B cell (primary cell): ENCODE results near the gene TTC21B. TPM values are rescaled to one million over a fixed set of nuclear protein-coding genes. Genes with fewer than 3 reads are reported as not detected.
"Not testable (repeated sequence)": the region's sequence is repeated elsewhere in the genome, so short reads cannot be mapped to it uniquely, and the experiment has no call there.

Experiments used
- ATAC-seq: fragments of 200-7000 bp; cut with Tn5 transposase; one replicate; pipeline ENCODE4 v1.10.0; 2021; ENCODE audit warnings: low read depth, mild to moderate bottlenecking, moderate number of reproducible peaks, moderate library complexity
- CTCF ChIA-PET: fragments of 350-600 bp; sonication (Branson Sonifier 250); formaldehyde crosslinking; loops from one replicate; lab custom pipeline; 2021; ENCODE audit warnings: antibody characterized with exemption, inconsistent platforms; lab: Charles Lee
- POLR2A ChIA-PET: fragments of 350-600 bp; sonication (Branson Sonifier 250); formaldehyde crosslinking; loops from one replicate; lab custom pipeline; 2021; ENCODE audit warnings: antibody characterized with exemption; lab: Charles Lee
- DNase-seq: peaks from one replicate; pipeline ENCODE4 v3.0.0; 2013
- H2AFZ ChIP-seq: 2 replicates; pipeline ENCODE4 v1.6.1; 2012; ENCODE audit warnings: mild to moderate bottlenecking, low read depth, low read length; ENCODE audit not compliant: insufficient read depth, poor library complexity, severe bottlenecking
- H3K27ac ChIP-seq, 2 donors: 1 replicate in 1 of 2; 2 replicates in 1 of 2; pipeline ENCODE4 v1.5.1; 2012 to 2013; ENCODE audit warnings: low read length in 2 of 2, mild to moderate bottlenecking in 2 of 2, moderate library complexity in 1 of 2
- H3K27me3 ChIP-seq, 4 experiments: fragments of 200-600 bp in 1 of 4; sonication (generic) in 1 of 4; replicated peaks in 1 of 4; 1 replicate in 2 of 4; 2 replicates in 2 of 4; pipeline versions ENCODE4 v1.6.1 to v1.7.0; 2013 to 2016; ENCODE audit warnings: low read length in 3 of 4, mild to moderate bottlenecking in 2 of 4, mixed read lengths in 1 of 4, moderate library complexity in 1 of 4; ENCODE audit not compliant: insufficient read depth in 4 of 4, control insufficient read depth in 3 of 4; ENCODE audit errors: control extremely low read depth in 1 of 4
- H3K36me3 ChIP-seq, 2 experiments: replicated peaks in 1 of 2; 1 replicate in 1 of 2; 2 replicates in 1 of 2; pipeline versions ENCODE4 v1.6.1 to v1.7.1; 2013; ENCODE audit warnings: low read length in 1 of 2; ENCODE audit not compliant: insufficient read depth in 2 of 2, control insufficient read depth in 1 of 2; ENCODE audit errors: control extremely low read depth in 1 of 2, extremely low read depth in 1 of 2
- H3K4me1 ChIP-seq, 2 donors: fragments of 200-600 bp in 1 of 2; sonication (generic) in 1 of 2; 1 replicate in 1 of 2; 2 replicates in 1 of 2; pipeline versions ENCODE4 v1.5.1 to v1.6.1; 2013 to 2017; ENCODE audit warnings: low read length in 2 of 2; ENCODE audit not compliant: control insufficient read depth in 2 of 2, insufficient read depth in 2 of 2
- H3K4me2 ChIP-seq: replicated peaks from 2 replicates; pipeline ENCODE3; 2012; ENCODE audit warnings: mild to moderate bottlenecking, low read depth, low read length; ENCODE audit not compliant: poor library complexity, severe bottlenecking
- H3K4me3 ChIP-seq, 5 experiments: fragments of 200-600 bp in 1 of 5; sonication (generic) in 1 of 5; 1 replicate in 3 of 5; 2 replicates in 2 of 5; pipeline versions ENCODE4 v1.5.1 to v1.7.0; 2011 to 2016; ENCODE audit warnings: low read length in 4 of 5, mild to moderate bottlenecking in 4 of 5, low read depth in 2 of 5, control low read depth in 1 of 5, moderate library complexity in 1 of 5; ENCODE audit not compliant: insufficient read depth in 1 of 5; ENCODE audit errors: control extremely low read depth in 1 of 5, extremely low read depth in 1 of 5
- H3K79me2 ChIP-seq: fragments of 200-600 bp; sonication (generic); one replicate; pipeline ENCODE4 v1.6.0; 2016; ENCODE audit warnings: low read length; ENCODE audit not compliant: control insufficient read depth, insufficient read depth
- H3K9ac ChIP-seq: fragments of 200-600 bp; sonication (generic); 2 replicates; pipeline ENCODE4 v1.6.1; 2017; ENCODE audit warnings: mild to moderate bottlenecking, low read length, moderate library complexity
- H3K9me3 ChIP-seq, 3 donors: one replicate each; pipeline versions ENCODE4 v1.6.1 to v1.7.1; 2013; ENCODE audit warnings: low read length in 2 of 3; ENCODE audit not compliant: control insufficient read depth in 2 of 3, insufficient read depth in 1 of 3; ENCODE audit errors: control extremely low read depth in 1 of 3
- H4K20me1 ChIP-seq: 2 replicates; pipeline ENCODE4 v1.6.0; 2012; ENCODE audit warnings: mild to moderate bottlenecking, low read length; ENCODE audit not compliant: insufficient read depth, control insufficient read depth, poor library complexity, severe bottlenecking
- H3K27ac Mint-ChIP-seq: one replicate; pipeline ENCODE4 v1.8.0; 2021; ENCODE audit warnings: mixed read lengths
- H3K27me3 Mint-ChIP-seq: one replicate; pipeline ENCODE4 v1.8.0; 2021; ENCODE audit warnings: mixed read lengths
- H3K4me1 Mint-ChIP-seq: one replicate; pipeline ENCODE4 v1.8.0; 2021; ENCODE audit warnings: mixed read lengths
- H3K4me3 Mint-ChIP-seq: one replicate; pipeline ENCODE4 v1.8.0; 2021; ENCODE audit warnings: mixed read lengths
- H3K9me3 Mint-ChIP-seq: one replicate; pipeline ENCODE4 v1.8.0; 2022; ENCODE audit warnings: mixed read lengths; ENCODE audit not compliant: insufficient read depth
- CTCF ChIP-seq: fragments of 200-600 bp; IDR thresholded peaks from one replicate; pipeline ENCODE4 v1.8.0; 2022; ENCODE audit warnings: antibody characterized with exemption, mild to moderate bottlenecking
- EZH2 ChIP-seq: IDR thresholded peaks from 2 replicates; pipeline ENCODE4 v1.6.1; 2012; ENCODE audit warnings: borderline replicate concordance, low read depth, mild to moderate bottlenecking, moderate library complexity, low read length; ENCODE audit not compliant: insufficient read depth, poor library complexity, severe bottlenecking
- WGBS: methylation state at CpG from one replicate; pipeline ENCODE4 v1.1.5; 2013; ENCODE audit warnings: missing lambda C conversion rate; ENCODE audit not compliant: insufficient coverage; 5-methylcytosine and 5-hydroxymethylcytosine counted together
- intact Hi-C: fragments of 100-400 bp; cut with micrococcal nuclease; formaldehyde crosslinking; loops from one replicate; pipeline ENCODE4 v1.10.0; 2022
- polyA plus RNA-seq: library from polyadenylated mRNA; depleted of rRNA; stranded (reverse); fragments of >200 nt; gene quantifications from 2 replicates; pipeline ENCODE4 v1.2.3, GENCODE V29; 2012
- total RNA-seq, 2 donors: library from RNA; stranded (reverse); fragments of 120-200 nt in 1 of 2; gene quantifications; 1 replicate in 1 of 2; 2 replicates in 1 of 2; pipeline versions ENCODE4 v1.2.3 to v1.2.4, GENCODE V29; 2013 to 2022

The TTC21B gene
- total and polyA plus RNA-seq, 2 donors (not counting 1 experiment from before 2014, with no cell fraction given), result 11.5 to 41.5 TPM

- ChIA-PET POLR2A (no interaction called here), CTCF (interaction anchor here (1.0 to 1.9 kb wide), 2 partner anchors 10 to 82 kb away, joined by 3 to 7 read pairs; no protein-coding TSS in a partner anchor)
- Histone ChIP-seq H3K4me3 (no peak overlapping the region), H3K9ac (no peak overlapping the region), H3K27ac (no peak overlapping the region), H3K4me2 (no peak overlapping the region), H3K27me3 (no peaks in the 10 kb centered on the region), H3K4me1 (peaks cover 0 to 8% of the 10 kb centered on the region in 2 donors), H4K20me1 (no peaks in the 10 kb centered on the region), H2AFZ (no peak overlapping the region), H3K9me3 (peaks cover 0 to 13% (median 3%) of the 10 kb centered on the region in 3 donors), H3K36me3 (peaks cover 0 to 3% of the 10 kb centered on the region in 2 experiments), H3K79me2 (no peaks in the 10 kb centered on the region)
- ATAC-seq (no peak), DNase-seq (no peak)
- no peak overlapping the region for H3K4me3 Mint-ChIP-seq
- peaks cover 9% of the 10 kb centered on the region for H3K4me1 Mint-ChIP-seq
- H3K27ac Mint-ChIP-seq, result no peak overlapping the region
- H3K27me3 Mint-ChIP-seq, result no peaks in the 10 kb centered on the region
- peaks cover 3% of the 10 kb centered on the region for H3K9me3 Mint-ChIP-seq
- WGBS, result no CpG with 5 or more reads among the region's 6 CpGs
- intact Hi-C loops, result no loop called here
- no peak for TF ChIP-seq EZH2
- TF ChIP-seq CTCF, result no peak
Observed at GRCh38 chr2:165864296-165864695, 89.3 kb downstream of the TTC21B start.

GRCh38 chr2:165863810-165864261, 89.7 kb downstream of the TTC21B start:
- DNase-seq, result peak; percentile 38
- Histone ChIP-seq H3K4me2 (no peak overlapping the region), H3K36me3 (peaks cover 0 to 3% of the 10 kb centered on the region in 2 experiments), H3K4me3 (no peak overlapping the region), H3K27me3 (no peaks in the 10 kb centered on the region), H2AFZ (no peak overlapping the region), H3K4me1 (peaks cover 0 to 8% of the 10 kb centered on the region in 2 donors), H3K9me3 (peaks cover 0 to 13% (median 3%) of the 10 kb centered on the region in 3 donors), H3K27ac (no peak overlapping the region), H4K20me1 (no peaks in the 10 kb centered on the region), H3K79me2 (no peaks in the 10 kb centered on the region), H3K9ac (no peak overlapping the region)
- TF ChIP-seq CTCF, result no peak
- no peak for TF ChIP-seq EZH2
- Mint-ChIP-seq H3K27me3 (no peaks in the 10 kb centered on the region), H3K4me1 (peaks cover 9% of the 10 kb centered on the region), H3K4me3 (no peak overlapping the region), H3K27ac (no peak overlapping the region), H3K9me3 (peaks cover 5% of the 10 kb centered on the region)
- CTCF ChIA-PET, result interaction anchor here (0.6 to 1.9 kb wide), 3 partner anchors 11 to 99 kb away, joined by 3 to 7 read pairs (median 4); no protein-coding TSS in a partner anchor
- ATAC-seq, result peak; percentile 57
- 69% methylated on average over 4 of the region's 5 CpGs for WGBS
- intact Hi-C loops, result no loop called here
- POLR2A ChIA-PET, result no interaction called here

- H3K4me3 ChIP-seq, intact Hi-C loops, H3K79me2 ChIP-seq, DNase-seq, H3K27me3 Mint-ChIP-seq, H3K27ac Mint-ChIP-seq, H4K20me1 ChIP-seq, H3K4me2 ChIP-seq, H3K4me1 ChIP-seq, H3K4me3 Mint-ChIP-seq, H3K36me3 ChIP-seq, H3K27me3 ChIP-seq, H3K27ac ChIP-seq, H3K9ac ChIP-seq, H3K4me1 Mint-ChIP-seq, POLR2A ChIA-PET, H2AFZ ChIP-seq, H3K9me3 Mint-ChIP-seq, ATAC-seq: not testable (repeated sequence)
- 96% methylated on average over 2 of the region's 2 CpGs for WGBS
- CTCF ChIA-PET, result interaction anchor here (1.4 kb wide), 1 partner anchor 13 kb away, joined by 6 read pairs; no protein-coding TSS in a partner anchor
- H3K9me3 ChIP-seq, result peaks cover 0 to 13% (median 3%) of the 10 kb centered on the region in 3 donors
Observed at GRCh38 chr2:165861083-165861482, 92.5 kb downstream of the TTC21B start.
